GM21526 (cell line): Measurements from ENCODE around the gene TNXB.

ENCODE experiments used
- ATAC-seq: cut with Tn5 transposase; IDR thresholded peaks from one replicate; pipeline ENCODE4 v1.9.1; 2021; ENCODE audit warnings: moderate library complexity; ENCODE audit not compliant: unreplicated experiment, low FRiP score

The TNXB gene

DNA sequence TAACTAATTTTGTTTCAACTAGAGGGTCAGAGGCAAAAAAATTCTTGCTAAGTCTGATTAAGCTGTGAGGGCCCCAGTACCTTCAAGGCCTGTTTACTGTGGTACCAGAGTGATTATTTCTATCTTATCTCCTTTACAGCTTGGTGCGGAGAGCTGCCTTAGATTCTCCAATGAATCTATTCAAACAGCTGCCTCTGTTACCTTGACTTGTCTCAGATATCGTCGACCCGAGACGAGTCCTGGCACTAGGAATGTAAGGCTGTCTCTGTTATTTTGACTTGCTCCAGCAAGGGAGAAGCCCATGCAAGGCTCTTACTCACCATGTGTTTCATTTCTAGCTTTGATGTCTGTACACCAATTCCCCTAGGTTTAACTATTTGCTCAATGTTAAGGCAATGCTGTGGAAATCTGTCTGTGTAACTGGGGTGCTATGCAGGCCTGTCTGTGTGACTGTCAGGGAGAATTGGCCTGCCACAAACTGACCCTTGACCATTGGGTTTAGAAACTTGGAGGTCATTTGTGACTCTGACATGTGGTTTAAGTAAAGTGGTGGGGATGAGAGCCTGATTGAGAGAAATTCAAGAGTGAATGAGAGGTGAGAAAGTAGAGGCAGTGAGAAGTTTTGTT is 31.4 kb upstream of the TNXB start:
- ATAC-seq = no peak

GRCh38 chr6:32139590-32139989 is 30.5 kb upstream of the TNXB start:
- ATAC-seq = no peak

- ATAC-seq = no peak
Measured at GRCh38 chr6:32137454-32137853, 28.3 kb upstream of the TNXB start.

- no peak for ATAC-seq
Measured at GRCh38 chr6:32133786-32134185, 24.6 kb upstream of the TNXB start.

GRCh38 chr6:32132110-32132509 is 23.0 kb upstream of the TNXB start:
- ATAC-seq = no peak

- ATAC-seq = no peak
Measured at GRCh38 chr6:32131439-32131948, 22.4 kb upstream of the TNXB start.

- ATAC-seq = no peak
Measured at GRCh38 chr6:32129297-32130088, 20.4 kb upstream of the TNXB start.

DNA sequence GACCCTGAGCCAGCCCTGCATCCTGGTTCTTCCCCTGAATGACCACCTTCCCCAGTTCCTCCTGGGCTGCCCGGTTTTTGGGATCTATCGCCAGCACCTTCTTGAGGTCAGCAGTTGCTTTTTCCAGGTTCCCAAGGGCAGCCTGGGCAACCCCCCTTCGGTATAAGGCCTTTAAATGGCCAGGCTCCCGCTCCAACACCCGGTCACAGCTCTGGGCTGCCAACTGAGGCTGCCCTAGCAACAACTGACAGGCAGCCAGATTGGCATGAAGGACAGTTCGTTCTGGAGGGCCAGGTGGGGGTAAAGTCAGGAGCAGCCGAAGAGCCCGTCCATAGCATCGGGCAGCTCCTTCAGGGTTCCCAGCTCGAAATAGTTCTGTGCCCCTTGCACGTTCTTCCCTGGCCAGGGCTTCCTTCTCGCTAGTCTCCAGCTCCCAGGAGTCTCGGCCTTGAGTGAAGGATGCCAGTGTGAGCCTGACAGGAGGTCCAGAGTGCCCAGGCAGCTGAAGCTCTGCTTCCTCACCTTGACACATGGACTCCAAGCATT is 19.7 kb upstream of the TNXB start:
- no peak for ATAC-seq

- ATAC-seq = peak; percentile 77
Measured at GRCh38 chr6:32127717-32128592, 18.8 kb upstream of the TNXB start, which contains the start of gene ATF6B. TSS of gene ATF6B (minus strand) at chr6:32128246. CDS start at chr6:32128207, 39 bp downstream.

DNA sequence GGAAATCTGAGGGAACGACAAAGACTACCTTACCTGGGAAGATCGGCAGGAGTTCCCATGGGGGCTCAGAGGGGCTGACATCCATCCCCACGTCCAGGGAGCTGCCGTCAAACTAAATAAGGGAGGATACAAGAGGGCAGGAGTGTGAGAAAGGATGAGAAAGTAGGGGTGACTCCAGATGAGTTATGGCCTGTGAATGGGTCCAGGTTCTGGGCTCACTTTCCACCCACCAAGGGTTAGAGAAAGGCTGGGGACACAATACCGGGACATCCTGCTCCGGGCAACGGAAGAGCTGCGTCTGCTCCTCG is 18.2 kb upstream of the TNXB start:
- ATAC-seq = no peak

- no peak for ATAC-seq
Measured at GRCh38 chr6:32126880-32127279, 17.7 kb upstream of the TNXB start.

DNA sequence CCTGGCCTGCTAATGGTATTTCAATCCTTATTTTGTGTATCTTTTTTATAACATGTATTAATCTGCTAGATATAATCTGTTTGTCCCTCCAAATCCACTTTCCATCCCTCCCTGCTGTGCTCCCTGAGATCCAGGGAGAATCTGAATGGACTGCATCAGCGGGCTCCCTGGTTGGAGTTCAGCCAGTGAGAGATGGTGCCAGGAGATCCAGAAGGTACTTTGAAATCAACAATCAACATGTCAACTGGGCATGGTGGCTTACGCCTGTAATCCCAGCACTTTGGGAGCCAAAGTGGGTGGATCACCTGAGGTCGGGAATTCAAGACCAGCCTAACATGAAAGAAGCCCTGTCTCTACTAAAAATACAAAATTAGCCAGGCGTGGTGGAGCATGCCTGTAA is 14.5 kb upstream of the TNXB start:
- ATAC-seq = no peak

GRCh38 chr6:32120573-32121059 is 11.5 kb upstream of the TNXB start:
- no peak for ATAC-seq

DNA sequence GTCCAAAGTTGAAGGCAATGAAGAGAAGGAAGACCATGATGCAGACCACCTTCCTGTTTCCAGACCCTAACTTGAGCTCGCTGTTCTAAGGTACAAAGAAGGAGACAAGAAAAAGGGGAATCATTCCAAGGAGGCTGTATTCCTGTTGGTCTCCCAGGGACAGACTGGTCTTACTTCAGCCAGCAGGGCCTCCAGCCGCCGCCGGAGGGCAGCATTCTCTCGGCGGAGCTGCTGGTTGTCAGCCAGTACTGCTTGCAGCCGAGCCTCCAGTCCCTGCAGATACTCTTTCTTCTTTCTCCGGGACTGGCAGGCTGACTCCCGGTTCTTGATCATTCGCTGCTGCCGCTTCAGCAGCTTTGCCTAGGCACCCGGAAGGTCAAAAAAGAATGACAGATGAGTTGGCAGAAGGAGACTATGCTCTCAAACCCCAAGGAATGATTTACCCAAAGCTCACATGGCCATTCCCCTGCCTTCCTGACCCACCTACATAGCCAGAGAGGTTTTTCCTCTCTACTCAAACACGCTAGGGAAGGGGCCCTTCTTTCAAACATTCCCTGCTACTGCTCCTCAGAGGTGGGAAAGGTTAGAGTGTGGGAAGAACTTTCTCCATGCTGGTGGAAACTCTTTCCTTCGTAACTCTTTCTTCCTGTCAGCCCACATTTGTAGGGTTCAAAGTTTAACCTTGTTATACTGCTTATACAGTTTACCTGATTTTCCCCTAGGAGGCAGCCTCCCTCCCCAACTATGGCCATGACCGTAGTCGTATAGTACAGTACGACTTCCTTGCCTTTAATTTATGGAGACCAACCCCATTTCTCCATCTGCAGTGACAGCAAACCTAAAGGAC is 9.9 kb upstream of the TNXB start:
- no peak for ATAC-seq

DNA sequence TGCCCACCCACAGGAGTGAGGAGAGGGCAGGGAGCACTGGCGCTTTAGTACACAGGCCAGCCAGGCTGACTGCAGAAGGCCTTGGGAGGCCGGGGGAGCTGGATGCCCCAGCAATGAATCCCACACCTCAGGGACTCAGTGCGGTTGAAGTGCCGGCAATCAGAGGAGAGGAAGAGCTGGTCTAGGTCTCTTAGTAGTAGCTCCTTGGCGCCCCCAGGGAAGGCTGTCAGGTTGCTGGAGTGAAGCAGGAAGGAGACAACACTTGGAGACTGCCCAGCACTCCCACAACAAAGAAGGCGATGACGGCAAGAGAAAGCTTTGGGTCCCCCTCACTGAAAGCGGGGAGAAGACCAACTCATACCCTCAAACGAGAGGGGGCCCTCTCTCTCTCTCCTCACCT is 8.3 kb upstream of the TNXB start:
- ATAC-seq = no peak

- no peak for ATAC-seq
Measured at GRCh38 chr6:32116674-32117073, 7.5 kb upstream of the TNXB start.

DNA sequence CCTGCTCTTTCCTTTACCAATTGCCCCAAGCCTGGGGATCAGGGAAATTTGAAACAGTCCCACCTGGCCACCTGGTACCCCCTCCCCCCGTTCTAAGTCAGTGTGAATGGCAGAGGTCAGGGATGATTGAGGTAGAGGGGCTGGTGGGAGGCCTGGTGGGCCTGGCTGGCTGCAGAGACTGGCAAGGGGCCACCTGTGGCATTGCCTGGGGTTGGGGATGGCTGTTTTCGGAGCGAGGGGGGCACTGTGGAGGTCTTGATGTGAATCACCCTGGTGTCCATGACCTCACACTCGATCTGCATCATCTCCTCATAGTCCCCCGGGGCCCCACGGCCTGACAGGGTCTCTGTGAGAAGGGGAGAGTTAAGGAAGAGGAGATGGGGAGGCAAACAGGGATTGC is 6.5 kb upstream of the TNXB start:
- ATAC-seq = no peak

- ATAC-seq = no peak
Measured at GRCh38 chr6:32114796-32115195, 5.7 kb upstream of the TNXB start.

DNA sequence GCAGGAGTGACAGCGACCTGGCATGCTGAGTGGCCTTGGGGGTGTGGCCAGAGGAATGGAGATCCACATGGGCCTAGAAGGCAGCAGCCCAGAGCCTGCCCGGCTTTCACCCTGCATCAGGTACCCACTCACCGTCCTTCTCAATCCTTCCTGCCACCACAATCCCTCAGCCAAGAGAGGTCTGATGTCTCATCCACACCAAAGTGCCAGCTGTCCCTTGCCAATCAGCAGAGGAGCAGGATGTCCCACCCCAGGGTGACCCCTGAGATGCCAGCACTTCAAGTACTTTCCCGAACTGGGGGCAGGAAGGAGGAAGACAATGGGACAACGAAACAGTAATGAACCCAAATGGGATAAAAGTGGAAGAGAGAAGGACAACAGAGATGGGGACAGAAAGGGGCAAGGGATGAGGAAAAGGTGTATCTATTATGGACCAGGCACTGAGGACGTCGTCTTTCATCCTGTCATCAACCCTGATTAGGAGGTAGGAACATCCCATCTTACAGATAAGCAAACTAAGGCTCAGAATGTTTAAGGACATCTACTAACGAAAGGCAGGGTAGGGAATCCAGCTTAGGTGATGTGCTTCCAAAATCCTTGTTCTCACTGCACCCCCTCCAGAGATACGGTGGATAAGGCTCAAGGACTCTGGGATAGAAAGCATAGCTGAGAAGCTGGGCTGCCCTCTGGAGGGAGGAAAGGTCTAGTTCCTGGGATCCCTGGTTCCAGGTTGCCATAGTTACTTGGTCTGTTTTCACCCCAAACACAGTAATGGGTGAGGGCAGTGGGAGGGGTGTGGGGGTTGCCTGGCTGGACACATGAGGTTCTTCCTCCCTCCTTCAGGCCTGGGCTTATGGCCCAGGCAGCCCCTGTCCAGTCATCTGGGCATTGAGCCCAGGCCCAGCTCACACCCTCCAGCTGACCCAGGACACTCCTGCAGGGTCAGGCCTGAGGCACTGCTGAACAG is 4.5 kb upstream of the TNXB start:
- no peak for ATAC-seq
